IPS-NIHi7 (cell line): ENCODE data around the gene RNF31.
"Not testable (repeated sequence)": the region's sequence is repeated elsewhere in the genome, so short reads cannot be mapped to it uniquely, and the experiment has no call there.

Experiments used
- DNase-seq: peaks from one replicate; pipeline ENCODE4 v3.0.0; 2012; ENCODE audit warnings: mixed read lengths; ENCODE audit errors: extremely low spot score

Gene RNF31

DNA sequence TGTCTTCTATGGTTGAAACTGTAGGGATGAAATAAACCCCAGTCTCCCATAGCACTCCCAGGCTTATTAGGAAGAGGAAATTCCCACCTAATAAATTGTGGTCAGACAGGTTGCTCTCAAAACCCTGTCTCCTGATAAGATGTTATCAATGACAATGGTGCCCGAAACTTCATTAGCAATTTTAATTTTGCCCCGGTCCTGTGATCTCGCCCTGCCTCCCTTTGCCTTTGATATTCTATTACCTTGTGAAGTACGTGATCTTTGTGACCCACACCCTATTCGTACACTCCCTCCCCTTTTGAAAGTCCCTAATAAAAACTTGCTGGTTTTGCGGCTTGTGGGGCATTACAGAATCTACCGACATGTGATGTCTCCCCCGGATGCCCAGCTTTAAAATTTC lies 55.2 kb downstream of the RNF31 start:
- not testable (repeated sequence) for DNase-seq

DNA sequence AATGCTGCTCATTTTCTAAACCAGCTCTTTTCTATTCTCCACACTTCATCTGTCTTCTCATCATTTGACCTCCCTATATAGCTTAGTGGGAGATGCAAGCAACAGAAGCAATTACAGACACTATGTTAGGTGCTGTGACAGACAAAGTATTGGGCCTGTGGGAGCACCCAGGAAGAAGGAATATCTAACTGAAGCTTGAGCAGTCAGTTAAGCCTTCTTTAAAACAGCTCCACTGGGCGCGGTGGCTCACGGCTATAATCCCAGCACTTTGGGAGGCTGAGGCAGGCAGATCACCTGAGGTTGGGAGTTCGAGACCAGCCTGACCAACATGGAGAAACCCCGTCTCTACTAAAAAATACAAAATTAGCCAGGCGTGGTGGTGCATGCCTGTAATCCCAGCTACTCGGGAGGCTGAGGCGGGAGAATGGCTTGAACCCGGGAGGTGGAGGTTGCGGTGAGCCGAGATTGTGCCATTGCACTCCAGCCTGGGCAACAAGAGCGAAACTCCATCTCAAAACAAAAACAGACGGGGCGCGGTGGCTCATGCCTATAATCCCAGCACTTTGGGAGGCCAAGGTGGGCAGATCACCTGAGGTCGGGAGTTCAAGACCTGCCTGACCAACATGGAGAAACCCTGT lies 56.1 kb downstream of the RNF31 start:
- not testable (repeated sequence) for DNase-seq

DNA sequence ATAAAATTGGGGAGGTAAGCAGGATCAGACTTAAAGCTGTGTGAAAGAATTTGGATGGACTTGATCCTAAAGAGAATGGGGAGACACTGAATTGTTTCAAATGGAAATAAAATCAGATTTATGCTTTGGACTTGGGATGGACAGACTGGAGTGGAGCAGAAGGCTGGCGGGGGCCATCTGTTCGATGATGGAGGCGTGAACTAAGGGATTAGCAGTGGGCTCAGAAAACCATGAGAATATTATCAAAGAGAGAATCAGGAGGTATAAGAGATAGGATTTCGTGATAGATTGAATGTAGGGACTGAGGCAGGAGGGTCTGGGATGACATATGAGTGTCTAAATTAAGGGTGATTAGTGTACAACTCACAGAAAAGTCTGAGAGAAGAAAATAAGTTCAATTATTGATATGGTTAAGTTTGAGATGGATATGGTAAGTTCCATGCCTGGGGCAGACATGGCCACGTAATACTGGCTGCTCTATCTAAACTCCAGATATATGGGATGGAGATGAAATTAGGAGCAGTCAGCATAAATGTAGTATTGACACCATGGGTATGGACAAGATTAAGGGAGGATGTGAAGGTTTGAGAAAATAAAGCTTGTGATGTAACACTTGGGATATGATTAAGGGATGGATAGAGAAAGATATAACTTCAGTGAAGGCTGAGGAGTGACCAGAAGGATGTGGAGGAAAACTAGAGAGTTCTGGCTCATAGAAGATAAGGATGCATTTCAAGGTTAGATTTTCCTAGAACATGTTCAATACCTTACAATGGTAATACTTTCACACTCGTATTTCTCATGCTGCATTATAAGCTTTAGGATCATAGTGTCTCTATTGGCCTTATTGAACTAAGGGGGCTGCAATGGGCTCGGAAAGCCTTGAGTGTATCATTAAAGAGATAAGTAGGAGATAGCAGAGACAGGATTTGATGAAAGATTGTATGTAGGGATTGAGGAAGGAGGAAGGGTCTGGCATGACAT lies 57.2 kb downstream of the RNF31 start:
- DNase-seq, result no peak

DNA sequence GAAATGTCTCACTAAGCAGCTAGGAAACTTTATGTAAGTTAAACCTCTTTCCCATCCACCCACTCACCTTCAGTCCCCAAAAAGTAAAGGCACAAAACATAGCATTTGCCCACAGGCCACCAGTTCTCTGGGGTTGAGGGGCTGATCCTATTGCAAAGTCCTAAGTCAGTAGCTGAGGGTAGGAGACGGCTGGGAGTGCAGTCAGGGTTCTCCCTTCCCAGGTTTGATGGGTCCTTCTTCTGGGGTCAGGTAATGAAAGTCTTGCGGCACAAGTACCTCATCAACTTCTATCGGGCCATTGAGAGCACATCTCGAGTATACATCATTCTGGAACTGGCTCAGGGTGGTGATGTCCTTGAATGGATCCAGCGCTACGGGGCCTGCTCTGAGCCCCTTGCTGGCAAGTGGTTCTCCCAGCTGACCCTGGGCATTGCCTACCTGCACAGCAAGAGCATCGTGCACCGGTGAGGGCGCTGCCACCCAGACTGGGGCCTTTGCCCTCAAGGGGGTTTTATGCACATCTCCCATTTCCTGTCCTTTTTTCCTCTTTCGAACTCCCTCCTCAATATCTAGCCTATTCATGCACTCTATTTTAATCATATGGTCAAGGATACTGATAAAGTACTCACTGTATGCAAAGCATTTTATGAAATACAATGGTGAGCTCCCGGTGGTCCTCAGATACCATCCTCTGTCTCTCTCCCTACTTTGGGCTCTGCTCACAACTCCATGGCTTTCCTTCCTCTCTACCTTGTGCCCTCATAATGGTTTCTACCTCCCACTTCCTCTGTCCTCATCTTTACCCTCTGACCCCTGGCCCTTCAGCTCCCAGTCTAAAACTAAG lies 59.2 kb downstream of the RNF31 start:
- DNase-seq, result no peak

DNA sequence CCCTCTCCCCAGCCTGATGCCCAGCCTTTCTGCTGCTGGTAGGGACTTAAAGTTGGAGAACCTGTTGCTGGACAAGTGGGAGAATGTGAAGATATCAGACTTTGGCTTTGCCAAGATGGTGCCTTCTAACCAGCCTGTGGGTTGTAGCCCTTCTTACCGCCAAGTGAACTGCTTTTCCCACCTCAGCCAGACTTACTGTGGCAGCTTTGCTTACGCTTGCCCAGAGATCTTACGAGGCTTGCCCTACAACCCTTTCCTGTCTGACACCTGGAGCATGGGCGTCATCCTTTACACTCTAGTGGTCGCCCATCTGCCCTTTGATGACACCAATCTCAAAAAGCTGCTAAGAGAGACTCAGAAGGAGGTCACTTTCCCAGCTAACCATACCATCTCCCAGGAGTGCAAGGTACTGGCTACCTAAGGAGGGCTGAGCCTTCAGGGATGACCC lies 59.8 kb downstream of the RNF31 start:
- DNase-seq, result no peak

DNA sequence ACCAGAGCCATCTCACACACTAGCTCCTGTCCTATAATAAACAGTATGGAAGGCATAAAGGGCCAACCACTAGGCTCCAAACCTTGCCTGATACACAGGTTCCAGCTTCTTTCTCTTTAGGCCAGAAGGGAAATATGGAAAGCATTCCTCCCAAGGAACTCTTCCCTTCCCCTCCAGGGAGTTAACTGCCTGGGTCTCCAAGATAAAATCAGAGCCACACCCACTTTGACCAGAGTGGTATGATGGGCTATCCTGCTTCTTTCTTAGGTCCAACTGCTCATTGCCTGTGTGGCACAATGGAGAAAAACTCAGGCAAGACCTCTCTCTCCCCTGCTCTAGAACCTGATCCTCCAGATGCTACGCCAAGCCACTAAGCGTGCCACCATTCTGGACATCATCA lies 60.3 kb downstream of the RNF31 start:
- no peak for DNase-seq
